Neural crest cell (in vitro differentiated cells): ENCODE results near the gene MYO5B. TPM values are rescaled to one million over a fixed set of nuclear protein-coding genes. Genes with fewer than 3 reads are reported as not detected.

Experiments
- DNase-seq: peaks from one replicate; pipeline ENCODE4 v3.0.0; 2021; ENCODE audit warnings: low read depth, mixed read lengths, low spot score
- H3K27ac Mint-ChIP-seq: one replicate; pipeline ENCODE4 v1.8.0; 2021; ENCODE audit warnings: mild to moderate bottlenecking, mixed read lengths; ENCODE audit not compliant: unreplicated experiment
- H3K27me3 Mint-ChIP-seq: 2 replicates; pipeline ENCODE4 v1.8.0; 2021; ENCODE audit warnings: low read depth, mild to moderate bottlenecking, mixed read lengths
- H3K36me3 Mint-ChIP-seq: 2 replicates; pipeline ENCODE4 v1.8.0; 2021; ENCODE audit warnings: low read depth, mild to moderate bottlenecking, mixed read lengths
- H3K4me1 Mint-ChIP-seq: 2 replicates; pipeline ENCODE4 v1.8.0; 2021; ENCODE audit warnings: mixed read lengths
- H3K4me3 Mint-ChIP-seq: one replicate; pipeline ENCODE4 v1.8.0; 2021; ENCODE audit warnings: mild to moderate bottlenecking, mixed read lengths
- H3K9me3 Mint-ChIP-seq: 2 replicates; pipeline ENCODE4 v1.8.0; 2021; ENCODE audit warnings: mixed read lengths
- total RNA-seq: library from RNA; stranded (reverse); gene quantifications from 2 replicates; pipeline ENCODE4 v1.2.1, GENCODE V29; 2021
- TF ChIP-seq, protein P1 (sequence below): fragments of 200-600 bp; sonication (generic); conservative IDR thresholded peaks from 2 replicates; pipeline ENCODE4 v1.5.0; 2021; ENCODE audit warnings: antibody characterized with exemption, mild to moderate bottlenecking

Gene MYO5B
- total RNA-seq, 1 donor from 2014 or later, result 0.40 TPM

DNA sequence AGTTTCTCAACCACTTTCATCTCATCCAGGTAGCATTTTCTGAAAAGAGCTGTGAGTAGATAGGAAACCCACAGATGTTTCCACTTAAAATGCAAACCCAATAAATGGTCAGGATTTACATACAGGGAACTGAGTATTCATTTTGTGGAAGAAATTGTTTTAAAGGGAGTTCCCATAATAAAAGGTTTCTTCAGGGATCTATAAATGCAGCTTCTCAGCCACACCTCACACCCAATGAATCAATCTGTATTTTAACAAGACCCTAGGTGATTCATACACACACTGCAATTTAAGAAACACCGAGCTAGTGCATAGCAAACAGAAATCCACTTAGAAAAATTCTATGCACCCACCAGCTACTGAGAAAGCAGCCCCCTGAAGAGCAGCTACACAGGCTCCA lies 241.6 kb downstream of the MYO5B start:
- TF ChIP-seq, protein P1, sequence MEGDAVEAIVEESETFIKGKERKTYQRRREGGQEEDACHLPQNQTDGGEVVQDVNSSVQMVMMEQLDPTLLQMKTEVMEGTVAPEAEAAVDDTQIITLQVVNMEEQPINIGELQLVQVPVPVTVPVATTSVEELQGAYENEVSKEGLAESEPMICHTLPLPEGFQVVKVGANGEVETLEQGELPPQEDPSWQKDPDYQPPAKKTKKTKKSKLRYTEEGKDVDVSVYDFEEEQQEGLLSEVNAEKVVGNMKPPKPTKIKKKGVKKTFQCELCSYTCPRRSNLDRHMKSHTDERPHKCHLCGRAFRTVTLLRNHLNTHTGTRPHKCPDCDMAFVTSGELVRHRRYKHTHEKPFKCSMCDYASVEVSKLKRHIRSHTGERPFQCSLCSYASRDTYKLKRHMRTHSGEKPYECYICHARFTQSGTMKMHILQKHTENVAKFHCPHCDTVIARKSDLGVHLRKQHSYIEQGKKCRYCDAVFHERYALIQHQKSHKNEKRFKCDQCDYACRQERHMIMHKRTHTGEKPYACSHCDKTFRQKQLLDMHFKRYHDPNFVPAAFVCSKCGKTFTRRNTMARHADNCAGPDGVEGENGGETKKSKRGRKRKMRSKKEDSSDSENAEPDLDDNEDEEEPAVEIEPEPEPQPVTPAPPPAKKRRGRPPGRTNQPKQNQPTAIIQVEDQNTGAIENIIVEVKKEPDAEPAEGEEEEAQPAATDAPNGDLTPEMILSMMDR, result no peak
- H3K36me3 Mint-ChIP-seq, result no peaks in the 10 kb centered on the region
- no peak for DNase-seq
- peaks cover 20% of the 10 kb centered on the region for H3K27me3 Mint-ChIP-seq
- no peak overlapping the region for H3K4me3 Mint-ChIP-seq
- H3K27ac Mint-ChIP-seq, result no peak overlapping the region
- no peaks in the 10 kb centered on the region for H3K9me3 Mint-ChIP-seq
- H3K4me1 Mint-ChIP-seq, result no peaks in the 10 kb centered on the region

DNA sequence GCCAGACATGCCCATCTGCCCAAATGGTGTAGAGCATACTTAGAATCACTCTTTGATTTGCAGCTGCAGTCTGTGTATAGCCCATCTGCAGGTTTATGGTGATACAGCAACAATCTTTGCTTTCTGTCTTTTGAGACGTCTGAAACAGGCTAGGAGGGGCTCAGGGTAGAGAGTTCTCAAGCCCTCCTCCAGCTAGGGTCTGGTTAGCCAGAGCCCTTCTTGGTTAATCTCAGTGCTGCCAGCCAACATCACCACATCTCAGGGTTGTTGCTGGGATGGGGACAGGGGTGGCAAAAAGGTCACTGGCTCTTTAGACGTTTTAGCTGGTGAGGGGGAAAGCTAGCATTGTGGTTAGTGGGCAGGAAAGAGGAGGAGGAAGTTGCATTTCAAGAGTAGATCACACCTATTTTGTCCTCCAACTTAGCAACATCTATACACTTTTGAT lies 245.0 kb downstream of the MYO5B start:
- no peak overlapping the region for H3K27ac Mint-ChIP-seq
- DNase-seq, result no peak
- TF ChIP-seq, protein P1, result no peak
- H3K9me3 Mint-ChIP-seq, result no peaks in the 10 kb centered on the region
- no peaks in the 10 kb centered on the region for H3K36me3 Mint-ChIP-seq
- H3K4me1 Mint-ChIP-seq, result no peaks in the 10 kb centered on the region
- no peak overlapping the region for H3K4me3 Mint-ChIP-seq
- H3K27me3 Mint-ChIP-seq, result peaks cover 20% of the 10 kb centered on the region

DNA sequence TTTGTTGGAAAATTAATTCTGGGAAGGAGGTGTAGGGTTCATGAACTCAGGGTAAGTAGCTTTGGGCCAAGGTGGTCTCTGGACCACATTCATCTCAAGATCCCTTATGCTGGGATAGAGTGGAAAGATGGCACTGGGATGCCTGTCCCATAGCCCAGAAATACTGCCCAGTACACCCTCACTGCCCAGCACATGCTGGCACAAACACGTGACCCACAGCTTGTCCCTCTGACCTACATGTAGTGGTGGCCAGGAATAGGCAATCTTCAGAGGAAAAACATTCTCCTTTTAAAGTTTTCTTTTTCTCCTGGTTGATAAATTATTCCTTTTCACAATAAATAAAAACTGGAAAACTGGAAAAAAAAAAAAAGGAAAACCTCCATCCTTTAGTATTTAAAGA lies 246.0 kb downstream of the MYO5B start:
- DNase-seq, result no peak
- Mint-ChIP-seq H3K27me3 (peaks cover 19% of the 10 kb centered on the region), H3K4me3 (no peak overlapping the region), H3K9me3 (no peaks in the 10 kb centered on the region), H3K36me3 (no peaks in the 10 kb centered on the region), H3K4me1 (no peaks in the 10 kb centered on the region), H3K27ac (no peak overlapping the region)
- TF ChIP-seq, protein P1, result no peak

DNA sequence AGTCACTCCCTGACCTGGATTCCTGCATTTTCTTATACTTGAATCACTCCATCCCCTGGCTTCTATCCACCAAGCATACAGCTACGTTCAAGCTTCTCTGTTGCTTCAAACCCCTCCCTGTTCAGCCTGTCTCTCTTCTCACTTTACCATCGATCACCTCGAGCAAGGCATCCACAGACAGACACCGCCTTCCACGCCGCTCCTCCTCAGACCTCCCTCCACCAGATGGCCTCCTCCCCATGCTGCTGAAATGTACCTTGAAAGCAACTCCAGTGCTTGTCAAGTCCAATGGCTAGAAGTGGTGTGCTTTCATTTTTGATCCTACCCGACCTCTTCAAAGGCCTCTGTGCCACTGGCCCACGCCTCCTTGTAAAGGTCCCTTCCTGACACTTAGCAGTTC lies 250.3 kb downstream of the MYO5B start:
- TF ChIP-seq, protein P1, result no peak
- Mint-ChIP-seq H3K36me3 (no peaks in the 10 kb centered on the region), H3K27me3 (peaks cover 3% of the 10 kb centered on the region), H3K4me3 (no peak overlapping the region), H3K4me1 (no peaks in the 10 kb centered on the region), H3K27ac (no peak overlapping the region), H3K9me3 (no peaks in the 10 kb centered on the region)
- DNase-seq, result no peak

DNA sequence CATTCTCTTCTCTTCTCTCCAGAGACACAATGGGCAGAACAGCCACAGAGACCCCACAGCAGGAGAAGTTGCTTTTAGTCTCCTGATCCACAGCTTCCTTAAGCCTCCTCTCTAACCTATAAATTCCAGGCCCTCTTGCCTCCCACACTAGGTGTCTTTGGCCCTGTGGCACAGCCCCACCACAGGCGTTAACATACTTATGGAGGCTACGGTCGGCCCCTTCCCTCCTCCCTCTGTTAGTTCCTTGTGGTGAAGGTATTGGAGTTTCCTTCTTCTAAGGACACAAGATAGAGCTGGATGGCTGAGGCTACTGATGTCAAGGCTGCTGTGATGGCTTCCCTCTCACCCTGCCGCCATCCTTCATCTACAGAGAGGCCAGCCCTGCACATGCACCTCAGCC lies 258.1 kb downstream of the MYO5B start:
- TF ChIP-seq, protein P1, result no peak
- Mint-ChIP-seq H3K36me3 (no peaks in the 10 kb centered on the region), H3K4me1 (no peaks in the 10 kb centered on the region), H3K27ac (no peak overlapping the region), H3K9me3 (no peaks in the 10 kb centered on the region), H3K27me3 (peaks cover 12% of the 10 kb centered on the region), H3K4me3 (no peak overlapping the region)
- no peak for DNase-seq

DNA sequence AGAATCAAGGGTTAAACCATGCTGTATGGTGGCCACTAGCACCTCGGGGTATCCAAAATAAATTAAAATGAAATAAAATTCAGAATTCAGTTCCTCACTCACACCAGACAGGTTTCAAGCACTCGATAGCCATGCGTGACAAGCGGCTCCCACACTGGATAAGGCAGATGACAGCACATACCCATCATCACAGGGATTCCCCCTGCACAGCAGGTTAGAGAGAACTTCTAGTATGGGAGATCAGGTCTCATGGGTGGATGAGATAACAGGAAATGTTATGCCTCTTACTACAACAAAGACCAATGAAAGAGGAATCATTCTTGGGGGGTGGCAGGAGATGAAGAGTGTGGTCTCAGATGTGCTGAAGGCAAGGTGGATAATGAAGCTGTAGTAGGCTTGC lies 259.7 kb downstream of the MYO5B start:
- H3K4me3 Mint-ChIP-seq, result no peak overlapping the region
- no peak for DNase-seq
- H3K27me3 Mint-ChIP-seq, result peaks cover 18% of the 10 kb centered on the region
- TF ChIP-seq, protein P1, result no peak
- H3K4me1 Mint-ChIP-seq, result no peaks in the 10 kb centered on the region
- H3K27ac Mint-ChIP-seq, result no peak overlapping the region
- no peaks in the 10 kb centered on the region for H3K36me3 Mint-ChIP-seq
- H3K9me3 Mint-ChIP-seq, result no peaks in the 10 kb centered on the region
